Stimulated activated CD8-positive, alpha-beta memory T cell treated with anti-CD3 and anti-CD28 coated beads, Interleukin-7, amount 100 ng/mL, for 48 hours (primary cell): ENCODE measurements around the gene HBD.
"Not testable (repeated sequence)": the region's sequence is repeated elsewhere in the genome, so short reads cannot be mapped to it uniquely, and the experiment has no call there.

ENCODE experiments used
- DNase-seq, 2 donors: peaks; one replicate each; pipeline ENCODE4 v3.0.0-alpha.2; 2020; ENCODE audit warnings: low read depth in 1 of 2; ENCODE audit errors: extremely low read depth in 1 of 2

HBD gene

GRCh38 chr11:5253440-5253839 lies 19.2 kb upstream of the HBD start:
- not testable (repeated sequence) for DNase-seq

GRCh38 chr11:5252919-5253265 lies 18.6 kb upstream of the HBD start:
- no peak for DNase-seq

- no peak for DNase-seq
Observed at GRCh38 chr11:5252192-5252918, 18.1 kb upstream of the HBD start.

DNA sequence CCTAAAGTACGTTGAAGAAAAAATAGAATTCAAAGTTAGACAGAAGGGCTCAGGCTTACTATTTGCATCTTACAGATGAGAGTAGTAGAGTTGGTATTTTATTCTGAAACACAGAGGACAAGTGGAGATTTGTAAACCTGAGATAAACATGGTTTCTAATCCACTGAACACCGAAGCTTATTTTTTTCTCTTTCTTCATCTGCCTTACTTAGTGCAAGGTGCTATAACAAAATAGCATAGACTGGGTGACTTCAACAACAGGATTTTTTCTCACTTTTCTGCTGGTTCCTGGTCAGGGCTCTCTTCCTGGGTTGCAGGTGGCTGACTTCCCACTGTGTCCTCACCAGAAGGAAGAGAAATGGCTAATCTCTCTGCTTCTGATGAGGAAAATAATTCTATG lies 17.5 kb upstream of the HBD start:
- DNase-seq, result no peak

- no peak for DNase-seq
Observed at GRCh38 chr11:5250543-5251204, 16.4 kb upstream of the HBD start.

- DNase-seq, result not testable (repeated sequence)
Observed at GRCh38 chr11:5249807-5250396, 15.6 kb upstream of the HBD start, which contains the start of gene HBG1. Gene HBG1, minus strand, starts transcription at chr11:5249857. Its CDS starts 53 bp downstream, at chr11:5249804.

DNA sequence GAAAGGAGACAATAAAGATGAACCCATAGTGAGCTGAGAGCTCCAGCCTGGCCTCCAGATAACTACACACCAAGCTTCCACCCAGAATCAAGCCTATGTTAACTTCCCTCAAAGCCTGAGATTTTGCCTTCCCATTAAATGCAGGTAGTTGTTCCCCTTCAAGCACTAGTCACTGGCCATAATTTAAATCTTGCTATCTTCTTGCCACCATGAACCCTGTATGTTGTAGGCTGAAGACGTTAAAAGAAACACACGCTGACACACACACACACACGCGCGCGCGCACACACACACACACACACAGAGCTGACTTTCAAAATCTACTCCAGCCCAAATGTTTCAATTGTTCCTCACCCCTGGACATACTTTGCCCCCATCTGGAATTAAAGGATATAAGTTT lies 14.2 kb upstream of the HBD start:
- not testable (repeated sequence) for DNase-seq

DNA sequence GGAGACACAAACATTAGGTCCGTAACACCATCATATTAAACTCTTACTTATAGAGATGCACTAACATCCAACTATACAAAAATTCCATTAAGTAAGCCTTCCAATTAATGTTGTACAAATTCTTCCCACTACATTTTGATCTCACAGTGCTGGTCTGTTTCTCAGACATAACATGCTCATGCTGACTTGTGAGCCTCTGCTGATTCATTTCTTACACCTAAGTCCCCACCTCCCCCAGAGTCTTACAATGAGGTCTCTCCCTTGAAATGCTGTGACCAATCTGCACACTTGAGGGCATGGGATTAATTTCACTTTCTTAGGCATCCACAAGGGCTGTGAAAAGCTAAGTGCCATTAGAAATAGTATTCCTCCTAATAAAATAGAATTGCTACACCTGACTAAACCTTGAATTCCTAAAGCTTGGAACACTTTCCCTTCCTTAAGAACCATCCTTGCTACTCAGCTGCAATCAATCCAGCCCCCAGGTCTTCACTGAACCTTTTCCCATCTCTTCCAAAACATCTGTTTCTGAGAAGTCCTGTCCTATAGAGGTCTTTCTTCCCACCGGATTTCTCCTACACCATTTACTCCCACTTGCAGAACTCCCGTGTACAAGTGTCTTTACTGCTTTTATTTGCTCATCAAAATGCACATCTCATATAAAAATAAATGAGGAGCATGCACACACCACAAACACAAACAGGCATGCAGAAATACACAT lies 13.3 kb upstream of the HBD start:
- no peak for DNase-seq

GRCh38 chr11:5246772-5247471 lies 12.6 kb upstream of the HBD start:
- no peak for DNase-seq

- no peak for DNase-seq
Observed at GRCh38 chr11:5245155-5245554, 10.9 kb upstream of the HBD start.

- DNase-seq, result no peak
Observed at GRCh38 chr11:5243816-5244180, 9.5 kb upstream of the HBD start.

- no peak for DNase-seq
Observed at GRCh38 chr11:5242933-5243815, 8.9 kb upstream of the HBD start.

DNA sequence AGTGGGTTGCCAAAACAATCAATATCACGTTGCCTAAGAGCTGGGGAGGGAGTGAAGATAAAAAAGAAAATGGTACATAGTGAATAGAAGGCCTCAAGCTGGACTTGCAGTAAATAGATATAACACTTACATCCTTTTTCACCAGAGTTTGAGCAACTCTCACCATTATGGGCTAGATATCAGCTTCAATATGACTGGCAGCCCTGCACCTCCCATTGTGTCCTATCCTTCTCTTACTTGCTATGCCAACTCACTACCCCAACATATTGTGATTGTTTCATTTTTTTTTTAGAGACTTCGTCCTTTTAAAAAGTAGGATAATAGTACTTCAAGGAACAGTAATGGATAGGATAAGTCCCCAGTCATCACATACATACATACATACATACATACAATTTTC lies 7.9 kb upstream of the HBD start:
- no peak for DNase-seq

- no peak for DNase-seq
Observed at GRCh38 chr11:5241458-5241857, 7.2 kb upstream of the HBD start.

- DNase-seq, result no peak
Observed at GRCh38 chr11:5240458-5240857, 6.2 kb upstream of the HBD start.

DNA sequence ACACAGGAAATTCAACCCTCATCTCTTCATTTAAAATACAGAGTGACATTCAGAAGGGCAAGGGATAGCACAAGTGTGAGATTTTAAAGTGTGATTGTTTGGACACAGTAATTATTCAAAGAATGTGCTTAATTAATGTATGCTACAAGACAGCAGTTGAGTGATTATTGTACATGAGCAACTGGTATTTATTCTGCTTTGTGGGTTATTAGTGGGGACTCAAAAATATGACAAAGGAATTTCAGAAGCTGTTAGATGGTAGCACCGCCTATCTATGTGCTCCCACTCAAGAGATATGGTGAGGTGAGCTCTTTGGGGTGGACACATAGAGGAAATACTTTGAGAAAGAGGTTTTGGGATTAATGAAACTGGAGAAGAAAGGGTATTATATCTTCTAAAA lies 5.8 kb upstream of the HBD start:
- DNase-seq, result no peak

- no peak for DNase-seq
Observed at GRCh38 chr11:5239046-5239445, 4.8 kb upstream of the HBD start.

- no peak for DNase-seq
Observed at GRCh38 chr11:5238486-5238885, 4.2 kb upstream of the HBD start.

GRCh38 chr11:5237420-5237819 lies 3.1 kb upstream of the HBD start:
- no peak for DNase-seq
